BLaER1 (cell line): ENCODE measurements around the gene TANGO2.

Source experiments
- H3K27ac ChIP-seq: shearing (Covaris generic); formaldehyde crosslinking; 2 replicates; pipeline ENCODE4 v1.8.1; 2022
- H3K27me3 ChIP-seq: shearing (Covaris generic); formaldehyde crosslinking; 2 replicates; pipeline ENCODE4 v1.8.1; 2022
- H3K36me3 ChIP-seq: shearing (Covaris generic); formaldehyde crosslinking; 2 replicates; pipeline ENCODE4 v1.8.1; 2022
- H3K4me1 ChIP-seq: shearing (Covaris generic); formaldehyde crosslinking; 2 replicates; pipeline ENCODE4 v1.8.1; 2022
- H3K4me2 ChIP-seq: shearing (Covaris generic); formaldehyde crosslinking; 2 replicates; pipeline ENCODE4 v1.8.1; 2022
- H3K4me3 ChIP-seq: shearing (Covaris generic); formaldehyde crosslinking; 2 replicates; pipeline ENCODE4 v1.8.1; 2022
- H3K9ac ChIP-seq: shearing (Covaris generic); formaldehyde crosslinking; 2 replicates; pipeline ENCODE4 v1.8.1; 2022
- H3K9me3 ChIP-seq: shearing (Covaris generic); formaldehyde crosslinking; 2 replicates; pipeline ENCODE4 v1.8.1; 2022
- H4K20me1 ChIP-seq: shearing (Covaris generic); formaldehyde crosslinking; 2 replicates; pipeline ENCODE4 v1.8.1; 2022
- Cebpa-rat ChIP-seq: shearing (Covaris generic); IDR thresholded peaks from 2 replicates; pipeline ENCODE4 v1.8.1; 2022

TANGO2 gene

GRCh38 chr22:20115691-20116375, 94.9 kb downstream of the TANGO2 start, which contains the start of gene RANBP1:
Gene RANBP1, plus strand, starts transcription at chr22:20116104. Its CDS starts 81 bp downstream, at chr22:20116185.
- peak within 1 kb of the TSS; percentile 97 for H3K9ac ChIP-seq
- TF ChIP-seq Cebpa-rat = no peak
- H3K4me2 ChIP-seq = peak within 1 kb of the TSS; percentile 97
- H4K20me1 ChIP-seq = peaks cover 72% of the 10 kb centered on the region
- H3K9me3 ChIP-seq = no peaks in the 10 kb centered on the region
- H3K27ac ChIP-seq = peak within 1 kb of the TSS; percentile 98
- H3K36me3 ChIP-seq = peaks cover 77% of the 10 kb centered on the region
- peak within 1 kb of the TSS; percentile 98 for H3K4me3 ChIP-seq
- no peaks in the 10 kb centered on the region for H3K27me3 ChIP-seq
- peaks cover 54% of the 10 kb centered on the region for H3K4me1 ChIP-seq

- Histone ChIP-seq H3K4me1 (peaks cover 54% of the 10 kb centered on the region), H3K27me3 (no peaks in the 10 kb centered on the region), H3K4me3 (peak overlapping the region; percentile 98), H3K27ac (peak overlapping the region; percentile 98), H3K36me3 (peaks cover 77% of the 10 kb centered on the region), H3K9ac (peak overlapping the region; percentile 97), H3K4me2 (peak overlapping the region; percentile 97), H3K9me3 (no peaks in the 10 kb centered on the region), H4K20me1 (peaks cover 73% of the 10 kb centered on the region)
- no peak for TF ChIP-seq Cebpa-rat
These were observed 95.6 kb downstream of the TANGO2 start for GRCh38 chr22:20116376-20116950.
